BJ (cell line): ENCODE results near the gene ADAM19. TPM values are rescaled to one million over a fixed set of nuclear protein-coding genes. Genes with fewer than 3 reads are reported as not detected.

Source experiments
- CTCF ChIA-PET: fragments of 350-600 bp; formaldehyde crosslinking; extraction: SDS; loops from one replicate; lab custom pipeline; 2021; ENCODE audit warnings: antibody characterized with exemption, inconsistent platforms; lab: Yijun Ruan, JAX
- POLR2A ChIA-PET: fragments of 300-600 bp; sonication (Branson Sonifier 250); formaldehyde crosslinking; extraction: SDS; loops from one replicate; lab custom pipeline; 2021; ENCODE audit warnings: antibody characterized with exemption; lab: Charles Lee
- DNase-seq: peaks from one replicate; pipeline ENCODE4 v3.0.0-alpha.2; 2011; ENCODE audit warnings: low read depth
- H3K27me3 ChIP-seq: 2 replicates; pipeline ENCODE4 v1.6.0; 2011; ENCODE audit warnings: low read length; ENCODE audit not compliant: control insufficient read depth, insufficient read depth
- H3K36me3 ChIP-seq: 2 replicates; pipeline ENCODE4 v1.5.1; 2011; ENCODE audit warnings: low read length; ENCODE audit not compliant: control insufficient read depth, insufficient read depth
- H3K4me3 ChIP-seq: 2 replicates; pipeline ENCODE4 v1.5.1; 2011; ENCODE audit warnings: low read depth, mild to moderate bottlenecking, control low read depth, low read length
- polyA plus RNA-seq: library from polyadenylated mRNA; depleted of rRNA; stranded (reverse); fragments of >200 nt; gene quantifications from 2 replicates; pipeline ENCODE4 v1.2.3, GENCODE V29; 2011
- TF ChIP-seq, protein P1 (sequence below): IDR thresholded peaks from 2 replicates; pipeline ENCODE4 v1.5.1; 2011; ENCODE audit warnings: low read depth, mild to moderate bottlenecking, control low read depth, inconsistent platforms, low read length, moderate library complexity; ENCODE audit not compliant: insufficient read depth

Gene ADAM19
- polyA plus RNA-seq, 1 experiment, result 68.3 TPM

DNA sequence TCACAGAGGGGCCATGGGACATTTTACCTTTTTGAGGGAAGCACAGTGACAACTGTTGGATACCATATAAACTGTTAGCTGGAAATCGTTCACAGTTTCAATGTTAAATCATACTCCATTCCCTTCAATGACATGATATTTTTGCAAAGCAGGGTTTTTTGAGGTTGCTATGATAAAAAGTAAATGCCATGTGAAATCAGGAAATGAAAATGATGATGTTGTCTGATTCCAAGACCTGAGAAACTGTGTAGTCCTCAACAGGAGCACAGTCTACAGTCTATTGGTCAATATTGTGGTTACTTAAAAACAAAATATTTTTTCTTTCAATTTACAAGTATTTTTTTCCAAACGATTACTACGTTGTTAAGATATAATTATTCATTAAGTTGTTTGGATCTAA is 24.0 kb upstream of the ADAM19 start:
- ChIA-PET POLR2A (no interaction called here), CTCF (no interaction called here)
- no peak overlapping the region for H3K4me3 ChIP-seq
- H3K27me3 ChIP-seq, result no peaks in the 10 kb centered on the region
- TF ChIP-seq, protein P1, sequence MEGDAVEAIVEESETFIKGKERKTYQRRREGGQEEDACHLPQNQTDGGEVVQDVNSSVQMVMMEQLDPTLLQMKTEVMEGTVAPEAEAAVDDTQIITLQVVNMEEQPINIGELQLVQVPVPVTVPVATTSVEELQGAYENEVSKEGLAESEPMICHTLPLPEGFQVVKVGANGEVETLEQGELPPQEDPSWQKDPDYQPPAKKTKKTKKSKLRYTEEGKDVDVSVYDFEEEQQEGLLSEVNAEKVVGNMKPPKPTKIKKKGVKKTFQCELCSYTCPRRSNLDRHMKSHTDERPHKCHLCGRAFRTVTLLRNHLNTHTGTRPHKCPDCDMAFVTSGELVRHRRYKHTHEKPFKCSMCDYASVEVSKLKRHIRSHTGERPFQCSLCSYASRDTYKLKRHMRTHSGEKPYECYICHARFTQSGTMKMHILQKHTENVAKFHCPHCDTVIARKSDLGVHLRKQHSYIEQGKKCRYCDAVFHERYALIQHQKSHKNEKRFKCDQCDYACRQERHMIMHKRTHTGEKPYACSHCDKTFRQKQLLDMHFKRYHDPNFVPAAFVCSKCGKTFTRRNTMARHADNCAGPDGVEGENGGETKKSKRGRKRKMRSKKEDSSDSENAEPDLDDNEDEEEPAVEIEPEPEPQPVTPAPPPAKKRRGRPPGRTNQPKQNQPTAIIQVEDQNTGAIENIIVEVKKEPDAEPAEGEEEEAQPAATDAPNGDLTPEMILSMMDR, result no peak
- H3K36me3 ChIP-seq, result no peaks in the 10 kb centered on the region
- DNase-seq, result no peak

DNA sequence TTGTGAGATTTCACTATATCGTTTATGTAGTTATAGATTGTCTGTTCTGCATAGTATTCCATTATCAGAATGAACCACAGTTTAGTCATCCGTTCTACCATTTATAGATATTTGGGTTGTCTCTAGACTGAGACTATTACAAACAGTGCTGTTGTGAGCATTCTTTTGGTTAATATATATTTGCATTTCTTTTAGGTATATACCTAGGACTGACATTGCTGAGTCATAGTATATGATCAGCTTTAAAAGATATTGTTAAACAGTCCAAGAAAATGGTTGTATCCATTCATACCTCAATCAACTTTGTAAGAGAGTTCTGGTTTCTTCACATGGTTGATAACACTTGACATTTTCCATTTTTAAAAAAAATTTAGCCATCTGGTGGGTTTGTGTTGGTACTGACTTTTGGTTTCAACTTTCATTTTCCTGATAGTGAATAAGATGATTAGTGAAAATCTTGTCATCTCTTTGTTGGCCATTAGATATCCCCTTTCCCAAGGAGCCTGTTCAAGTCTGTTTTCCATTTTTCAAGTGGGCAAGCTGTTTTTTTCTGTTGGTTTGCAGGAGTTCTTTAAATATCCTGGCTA is 22.9 kb upstream of the ADAM19 start:
- H3K36me3 ChIP-seq, result no peaks in the 10 kb centered on the region
- TF ChIP-seq, protein P1, result no peak
- POLR2A ChIA-PET, result no interaction called here
- CTCF ChIA-PET, result no interaction called here
- no peaks in the 10 kb centered on the region for H3K27me3 ChIP-seq
- no peak overlapping the region for H3K4me3 ChIP-seq
- no peak for DNase-seq

DNA sequence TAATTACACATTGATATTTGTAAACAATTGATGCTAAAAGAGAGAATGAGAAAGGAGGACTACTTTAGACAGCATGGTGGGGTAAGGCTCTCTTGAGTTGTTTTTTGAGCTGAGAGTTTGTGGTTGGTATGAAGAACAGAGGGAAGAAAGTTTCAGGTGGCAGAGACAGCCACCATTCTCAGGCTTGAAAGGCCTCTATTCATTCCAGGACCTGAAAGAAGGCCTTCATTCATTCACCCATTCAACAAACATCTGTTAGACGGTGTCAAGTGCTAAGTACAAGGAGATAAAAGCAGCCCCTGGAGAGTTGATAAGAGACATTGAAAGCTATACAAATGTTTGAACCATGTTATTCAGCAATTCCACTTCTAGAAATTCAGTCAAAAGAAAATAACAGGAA is 21.7 kb upstream of the ADAM19 start:
- TF ChIP-seq, protein P1, result no peak
- no peak for DNase-seq
- Histone ChIP-seq H3K36me3 (no peaks in the 10 kb centered on the region), H3K27me3 (no peaks in the 10 kb centered on the region), H3K4me3 (no peak overlapping the region)
- ChIA-PET CTCF (interaction anchor here (2.4 kb wide), 1 partner anchor 121 kb away, joined by 8 read pairs; no protein-coding TSS in a partner anchor), POLR2A (no interaction called here)

DNA sequence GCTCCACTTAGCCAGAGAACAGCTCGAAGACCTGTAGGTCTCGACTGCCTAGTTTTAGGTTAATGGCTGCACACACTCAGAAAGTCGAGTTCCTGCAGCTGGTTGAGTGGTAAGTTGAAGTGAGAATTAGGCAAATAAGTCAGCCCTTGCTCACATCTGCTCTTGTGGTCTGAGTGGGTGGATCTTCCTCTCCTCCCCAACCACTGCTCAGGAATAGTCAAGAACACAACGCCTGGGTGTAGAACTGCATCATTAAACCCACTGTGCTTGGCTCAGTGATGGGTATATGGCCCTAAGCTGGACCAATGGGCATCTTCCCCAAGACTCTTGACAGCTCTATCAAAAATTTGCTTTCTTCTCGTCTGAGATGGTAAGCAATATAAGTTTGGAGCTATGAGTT is 20.9 kb upstream of the ADAM19 start:
- CTCF ChIA-PET, result interaction anchor here (0.8 to 2.4 kb wide), 3 partner anchors 39 to 122 kb away, joined by 3 to 8 read pairs (median 4); no protein-coding TSS in a partner anchor
- no peak for DNase-seq
- TF ChIP-seq, protein P1, result no peak

DNA sequence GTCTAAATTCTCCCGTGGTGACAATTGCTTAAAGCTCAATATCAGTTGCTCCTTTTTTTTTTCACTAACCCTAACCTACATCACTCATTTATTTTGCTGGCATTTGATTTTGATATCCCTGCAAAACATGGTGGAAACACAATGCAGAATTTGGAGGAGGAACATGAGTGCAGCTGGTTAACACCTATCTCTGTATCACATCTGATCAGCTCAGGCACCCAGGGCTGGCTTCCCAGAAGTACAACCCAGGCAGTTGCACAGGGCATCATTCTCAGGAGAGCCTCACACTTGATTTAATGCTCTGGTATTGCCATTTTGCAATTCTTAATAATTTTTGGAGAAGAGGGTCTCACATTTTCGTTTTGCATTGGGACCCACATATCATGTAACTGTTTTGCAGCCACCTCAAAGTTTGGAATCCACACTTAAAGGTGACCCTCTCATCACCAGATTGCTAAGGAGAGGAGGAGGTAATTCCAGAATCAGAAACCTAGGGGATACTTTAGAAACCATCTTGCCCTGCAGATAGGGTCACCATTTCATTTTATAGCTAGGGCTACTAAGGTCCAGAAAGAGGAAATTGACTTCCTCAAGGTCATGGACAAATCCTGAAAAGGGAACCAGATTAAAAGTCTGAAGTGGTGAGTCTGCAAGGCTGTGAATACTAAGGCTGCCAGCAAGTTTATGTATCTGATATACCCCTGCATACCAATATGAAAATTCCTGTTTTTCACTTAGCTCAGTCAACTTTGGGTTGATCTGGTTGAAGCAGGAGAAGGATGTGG is 19.3 kb upstream of the ADAM19 start:
- ChIA-PET POLR2A (interaction anchor here (0.7 kb wide), 1 partner anchor 12 kb away, joined by 3 read pairs; no protein-coding TSS in a partner anchor), CTCF (interaction anchor here (1.4 to 2.4 kb wide), 2 partner anchors 117 to 123 kb away, joined by 3 to 8 read pairs; no protein-coding TSS in a partner anchor)
- H3K4me3 ChIP-seq, result no peak overlapping the region
- no peak for DNase-seq
- H3K36me3 ChIP-seq, result no peaks in the 10 kb centered on the region
- TF ChIP-seq, protein P1, result no peak
- no peaks in the 10 kb centered on the region for H3K27me3 ChIP-seq

More for the DNA sequence above, 20.9 kb upstream of the ADAM19 start:
- Histone ChIP-seq H3K36me3 (no peaks in the 10 kb centered on the region), H3K4me3 (no peak overlapping the region), H3K27me3 (no peaks in the 10 kb centered on the region)
- POLR2A ChIA-PET, result no interaction called here
